ENCODE measurements around the gene KLHDC10.
"Not testable (repeated sequence)": the region's sequence is repeated elsewhere in the genome, so short reads cannot be mapped to it uniquely, and the experiment has no call there.

The KLHDC10 gene

DNA sequence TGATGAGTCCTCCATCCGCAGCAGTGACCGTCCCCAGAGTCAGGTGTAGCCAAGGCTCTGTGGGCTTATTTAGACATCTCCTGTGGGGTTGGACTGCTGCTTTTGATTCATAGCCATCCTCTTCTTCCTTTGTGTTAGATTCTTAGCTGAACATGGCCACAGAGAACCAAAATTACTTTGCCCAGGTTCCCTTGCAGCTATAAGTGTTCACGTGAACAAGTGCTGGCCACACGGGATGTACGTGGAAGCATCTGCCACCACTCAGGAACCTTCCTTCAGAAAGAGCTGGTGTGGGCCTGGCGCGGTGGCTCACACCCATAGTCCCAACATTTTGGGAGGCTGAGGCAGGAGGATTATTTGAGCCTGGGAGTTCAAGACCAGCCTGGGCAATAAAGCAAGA, 85.8 kb downstream of the KLHDC10 start:
- no peak for DNase-seq (ENCODE audit: low spot score)

DNA sequence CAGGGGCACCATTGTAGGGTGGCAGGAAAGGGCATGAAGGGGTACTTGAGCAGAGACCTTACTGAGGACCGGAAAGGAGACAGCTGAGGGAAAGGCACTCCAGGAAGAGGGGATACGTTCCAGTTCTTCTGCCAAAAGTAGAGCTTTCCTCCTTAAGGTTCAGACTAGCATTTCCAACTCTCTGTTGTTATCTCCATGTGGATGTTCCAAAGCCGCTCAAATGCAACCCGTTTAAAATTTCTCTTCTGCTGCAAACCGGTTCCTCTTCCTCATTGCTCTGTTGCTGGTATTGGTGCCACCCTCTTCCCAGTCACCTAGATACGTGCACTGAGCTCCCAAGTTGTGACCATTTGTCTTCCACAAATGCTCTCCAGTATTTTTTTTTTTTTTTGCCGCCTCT, 87.4 kb downstream of the KLHDC10 start:
- no peak for DNase-seq (ENCODE audit: low spot score)

DNA sequence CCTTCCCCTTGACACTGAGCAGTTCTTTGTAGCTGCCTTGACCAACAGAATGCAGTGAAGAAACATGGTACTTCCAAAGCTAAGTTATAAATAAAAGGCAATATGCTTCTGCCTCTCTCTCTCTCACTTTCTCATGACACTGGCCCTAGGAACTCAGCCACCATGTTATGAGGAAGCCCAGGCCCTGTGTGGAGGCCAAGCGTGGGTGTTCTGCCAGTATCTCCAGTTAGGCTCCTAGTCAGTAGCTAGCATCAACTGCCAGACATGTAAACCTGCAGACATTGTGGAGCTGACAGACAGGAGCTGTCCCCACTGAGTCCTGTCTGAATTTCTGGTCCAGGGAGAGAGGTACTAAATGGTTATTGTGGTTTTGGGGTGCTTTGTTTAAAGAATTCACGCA, 89.7 kb downstream of the KLHDC10 start:
- DNase-seq (ENCODE audit: low spot score) = no peak

DNA sequence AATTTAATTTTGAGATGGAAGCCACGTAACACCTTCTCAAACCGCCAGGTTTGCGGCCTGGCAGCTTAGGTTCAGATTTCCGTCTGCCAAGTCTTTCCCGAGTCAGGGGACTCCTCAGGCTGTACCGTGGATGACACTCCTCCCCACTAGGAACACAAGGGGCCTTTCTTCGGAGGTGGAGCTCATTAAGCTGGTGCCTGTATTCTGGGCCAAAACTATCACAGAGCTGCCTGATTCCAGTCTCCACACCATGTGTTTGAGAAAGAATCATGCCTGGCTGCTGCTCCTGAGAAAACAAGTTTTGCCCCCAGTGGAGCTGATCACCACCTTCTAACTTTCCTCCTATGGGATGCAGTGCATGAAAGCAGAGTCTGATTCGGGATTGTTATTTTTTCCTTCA, 90.1 kb downstream of the KLHDC10 start:
- no peak for DNase-seq (ENCODE audit: low spot score)

DNA sequence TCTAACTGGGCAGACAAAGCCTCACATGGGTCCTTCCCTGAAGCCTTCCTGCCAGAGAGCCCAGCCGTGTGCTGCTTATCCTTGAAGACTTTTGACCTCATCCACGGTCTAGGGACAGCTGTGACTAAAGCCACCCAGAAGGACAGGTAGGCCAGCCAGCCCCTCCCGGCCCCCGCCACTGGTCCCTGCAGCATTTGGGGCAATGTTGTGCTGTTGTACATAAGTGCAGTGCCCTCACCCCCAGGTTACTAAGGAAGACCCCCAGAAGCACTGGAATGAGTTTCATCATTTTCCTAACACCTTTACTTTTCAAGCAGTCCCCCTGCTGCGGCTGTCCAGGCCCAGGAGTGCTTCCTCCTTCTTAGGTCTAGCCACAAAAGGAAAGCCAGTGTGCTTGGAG, 91.9 kb downstream of the KLHDC10 start:
- DNase-seq (ENCODE audit: low spot score) = no peak

DNA sequence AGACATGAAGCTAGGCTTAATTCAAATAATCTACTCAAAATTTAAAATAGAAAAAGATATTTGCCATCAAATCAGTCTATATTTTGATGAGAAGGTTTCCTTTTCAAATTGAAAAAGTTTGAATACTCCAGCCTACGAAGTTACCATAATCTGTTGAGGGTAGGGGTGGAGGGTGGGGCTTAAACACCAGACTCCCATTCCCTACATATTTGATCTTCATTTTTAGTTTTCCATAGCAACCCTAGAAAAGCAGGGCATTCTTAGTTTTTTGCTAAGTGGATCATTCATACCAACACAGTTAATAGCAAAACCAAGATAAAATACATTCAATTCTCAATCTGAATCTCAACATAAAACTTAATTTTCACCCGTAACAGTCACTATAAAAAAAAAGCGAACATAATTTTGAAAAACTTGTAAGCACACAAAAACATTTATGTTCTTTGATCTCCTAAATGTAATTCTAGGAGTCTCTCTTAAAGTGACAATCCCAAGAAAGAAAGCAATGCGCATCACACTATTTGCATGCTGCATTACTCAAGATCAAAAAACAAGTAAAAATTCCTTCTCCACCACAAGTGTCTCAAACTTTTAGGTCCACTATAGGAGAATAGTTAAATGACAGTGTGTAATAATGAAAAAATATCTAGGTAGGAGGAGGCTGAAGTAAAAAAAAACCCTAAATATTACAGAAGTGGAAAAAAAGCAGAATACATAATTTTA, 104.1 kb downstream of the KLHDC10 start:
- no peak for DNase-seq (ENCODE audit: low spot score)

DNA sequence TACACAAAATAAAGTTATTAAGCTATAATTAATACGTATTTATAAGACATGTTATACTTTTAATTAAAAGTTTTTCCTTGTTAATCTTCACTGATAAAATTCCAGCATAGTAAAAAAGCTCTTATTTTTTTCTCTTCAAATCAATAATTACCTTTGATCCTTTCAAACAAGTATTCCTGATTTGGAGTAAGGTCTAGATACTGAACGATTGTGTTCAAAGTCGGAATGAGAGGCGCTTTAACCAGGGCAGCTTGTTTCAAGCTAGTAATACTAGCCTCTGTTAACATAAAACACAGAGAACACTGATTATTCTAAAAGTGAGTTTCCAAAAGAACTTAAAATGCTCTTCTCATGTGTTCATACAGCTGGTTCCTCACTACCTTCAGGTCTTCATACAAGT, 107.9 kb downstream of the KLHDC10 start:
- DNase-seq (ENCODE audit: low spot score) = no peak

DNA sequence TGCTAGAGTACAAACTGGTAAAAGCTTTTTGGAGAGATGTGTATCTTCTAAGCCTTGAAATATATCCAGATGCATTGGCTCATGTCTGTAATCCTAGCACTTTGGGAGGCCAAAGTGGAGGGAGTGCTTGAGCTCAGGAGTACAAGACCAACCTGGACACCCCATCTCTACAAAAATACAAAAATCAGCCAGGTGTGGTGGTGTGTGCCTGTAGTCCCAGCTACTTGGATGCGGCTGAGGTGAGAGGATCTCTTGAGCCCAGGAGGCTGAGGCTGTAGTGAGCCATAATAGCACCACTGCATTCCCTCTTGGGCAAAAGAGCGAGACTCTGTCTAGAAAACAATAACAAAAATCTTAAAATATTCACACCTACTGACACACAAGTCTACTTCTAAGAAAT, 109.3 kb downstream of the KLHDC10 start:
- no peak for DNase-seq (ENCODE audit: low spot score)

DNA sequence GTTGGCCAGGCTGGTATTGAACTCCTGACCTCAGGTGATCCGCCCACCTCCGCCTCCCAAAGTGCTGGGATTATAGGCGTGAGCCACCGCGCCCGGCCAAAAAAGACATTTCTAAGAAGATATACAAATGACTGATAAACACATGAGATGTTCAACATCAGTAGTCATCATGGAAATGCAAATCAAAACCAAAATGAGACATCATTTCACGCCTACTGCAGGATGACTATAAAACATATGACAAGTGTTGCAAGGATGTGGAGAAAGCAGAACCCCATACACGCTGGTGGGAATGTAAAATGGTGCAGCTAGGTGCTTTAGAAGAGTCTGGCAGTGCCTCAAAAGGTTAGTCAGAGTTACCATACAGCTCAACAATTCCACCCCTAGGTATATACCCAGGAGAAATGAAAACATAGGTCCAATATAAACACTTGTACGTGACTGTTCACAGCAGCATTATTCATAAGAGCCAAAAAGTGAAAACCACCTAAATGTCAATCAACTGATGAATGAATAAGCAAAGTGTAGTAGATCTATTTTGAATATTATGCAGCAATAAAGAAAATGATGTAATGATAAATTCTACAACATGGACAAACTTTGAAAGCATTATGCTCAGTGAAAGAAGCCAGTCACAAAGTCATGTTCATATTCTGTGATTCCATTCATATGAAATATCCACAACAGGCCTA, 110.4 kb downstream of the KLHDC10 start:
- DNase-seq (ENCODE audit: low spot score) = no peak

DNA sequence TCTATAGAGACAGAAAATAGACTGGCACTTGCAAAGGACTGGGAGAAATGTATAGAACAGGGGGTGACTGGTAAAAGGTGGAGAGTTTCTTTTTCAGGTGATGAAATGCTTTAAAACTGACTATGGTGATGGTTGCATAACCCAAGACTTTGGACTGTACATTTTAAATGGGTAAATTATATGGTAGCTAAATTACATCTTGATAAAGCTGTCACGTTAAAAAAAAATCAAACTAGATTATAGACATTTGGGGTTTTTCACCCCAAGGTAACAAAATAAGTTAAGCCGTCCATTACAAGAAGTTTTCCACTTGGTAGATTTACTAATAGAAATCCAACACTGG, 110.9 kb downstream of the KLHDC10 start:
- DNase-seq (ENCODE audit: low spot score) = no peak

DNA sequence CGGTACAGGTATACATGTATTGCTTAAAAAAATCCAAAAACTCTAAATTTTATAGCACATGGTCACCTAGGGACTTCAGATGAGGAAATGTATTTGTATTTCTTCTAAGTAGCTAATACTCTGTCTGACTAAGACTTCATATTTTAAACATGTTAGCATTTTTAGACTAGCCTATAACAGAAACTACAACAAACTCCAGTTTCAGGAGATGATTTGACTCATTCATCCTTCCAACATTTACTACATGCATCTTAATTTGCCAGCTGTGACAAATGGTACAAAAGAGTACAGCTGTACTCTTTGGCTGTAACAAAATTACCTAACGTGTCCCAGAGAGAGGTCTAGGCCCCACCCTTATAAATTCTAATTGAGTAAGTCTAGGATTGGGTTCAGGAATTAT, 112.7 kb downstream of the KLHDC10 start:
- no peak for DNase-seq (ENCODE audit: low spot score)

DNA sequence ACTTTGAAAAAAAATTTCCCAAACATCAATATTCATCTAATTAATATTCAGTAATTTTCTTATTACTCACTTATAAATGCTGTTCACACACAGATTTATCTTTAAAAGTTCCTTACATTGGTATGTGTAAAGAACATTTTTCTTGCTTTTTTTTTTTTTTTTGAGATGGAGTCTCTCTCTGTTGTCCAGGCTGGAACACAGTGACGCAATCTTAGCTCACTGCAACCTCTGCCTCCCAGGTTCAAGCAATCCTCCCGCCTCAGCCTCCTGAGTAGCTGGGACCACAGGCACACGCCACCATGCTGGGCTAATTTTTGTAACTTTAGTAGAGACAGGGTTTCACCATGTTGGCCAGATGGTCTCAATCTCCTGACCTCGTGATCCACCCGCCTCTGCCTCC, 114.0 kb downstream of the KLHDC10 start:
- DNase-seq (ENCODE audit: low spot score) = not testable (repeated sequence)
